GM20000 (cell line): ENCODE data around the gene PTPN1.

ENCODE experiments used
- DNase-seq: peaks from one replicate; pipeline ENCODE4 v3.0.0; 2012; ENCODE audit warnings: low spot score
- CTCF ChIP-seq: IDR thresholded peaks from 2 replicates; pipeline ENCODE4 v1.5.1; 2012; ENCODE audit warnings: mild to moderate bottlenecking, control low read depth; ENCODE audit errors: extremely low read depth, missing control alignments

The PTPN1 gene

GRCh38 chr20:50543326-50543725 lies 33.1 kb downstream of the PTPN1 start:
- DNase-seq = no peak
- no peak for TF ChIP-seq CTCF

GRCh38 chr20:50545126-50545525 lies 34.9 kb downstream of the PTPN1 start:
- no peak for TF ChIP-seq CTCF
- DNase-seq = no peak

GRCh38 chr20:50546729-50547314 lies 36.6 kb downstream of the PTPN1 start:
- TF ChIP-seq CTCF = no peak
- DNase-seq = peak; percentile 29

GRCh38 chr20:50547964-50548363 lies 37.8 kb downstream of the PTPN1 start:
- no peak for TF ChIP-seq CTCF
- DNase-seq = no peak

- TF ChIP-seq CTCF = no peak
- no peak for DNase-seq
These were observed 38.2 kb downstream of the PTPN1 start for GRCh38 chr20:50548396-50548795.

GRCh38 chr20:50550531-50550930 lies 40.3 kb downstream of the PTPN1 start:
- no peak for TF ChIP-seq CTCF

GRCh38 chr20:50551288-50551687 lies 41.1 kb downstream of the PTPN1 start:
- DNase-seq = no peak
- TF ChIP-seq CTCF = no peak

More at GRCh38 chr20:50550531-50550930, 40.3 kb downstream of the PTPN1 start:
- no peak for DNase-seq

- no peak for TF ChIP-seq CTCF
These were observed 42.8 kb downstream of the PTPN1 start for GRCh38 chr20:50552979-50553378.

More at GRCh38 chr20:50552979-50553378, 42.8 kb downstream of the PTPN1 start:
- no peak for DNase-seq
